OCI-LY7 (cell line): ENCODE data around the gene ZNF407. TPM values are rescaled to one million over a fixed set of nuclear protein-coding genes. Genes with fewer than 3 reads are reported as not detected.

Experiments
- BruUV-seq: library from RNA; stranded (reverse); fragments of 400-500 nt; replicated peaks from 2 replicates; lab custom pipeline; 2021; lab: Mats Ljungman, UMichigan
- CTCF ChIA-PET: fragments of 300-600 bp; sonication (Branson Sonifier 250); formaldehyde crosslinking; loops from one replicate; lab custom pipeline; 2022; ENCODE audit warnings: antibody characterized with exemption; ENCODE audit not compliant: unreplicated experiment; lab: Charles Lee
- POLR2A ChIA-PET: fragments of 300-600 bp; sonication (Branson Sonifier 250); formaldehyde crosslinking; loops from one replicate; lab custom pipeline; 2022; ENCODE audit warnings: antibody characterized with exemption; lab: Charles Lee
- DNase-seq: peaks from one replicate; pipeline ENCODE4 v3.0.0-alpha.2; 2015; ENCODE audit warnings: low spot score
- H2AFZ ChIP-seq: fragments of 200-600 bp; sonication (generic), shearing (Covaris generic); 2 replicates; pipeline ENCODE4 v1.6.1; 2014; ENCODE audit warnings: mild to moderate bottlenecking, antibody characterized with exemption, low read length, moderate library complexity
- H3K27ac ChIP-seq: fragments of 200-600 bp; sonication (generic); 2 replicates; pipeline ENCODE4 v1.5.1; 2014; ENCODE audit warnings: mixed run types, low read depth, mild to moderate bottlenecking, moderate library complexity, low read length, inconsistent platforms; ENCODE audit not compliant: poor library complexity, severe bottlenecking
- H3K36me3 ChIP-seq: fragments of 200-600 bp; sonication (generic); 2 replicates; pipeline ENCODE4 v1.6.1; 2014; ENCODE audit warnings: mild to moderate bottlenecking, antibody characterized with exemption, low read length, moderate library complexity, mixed read lengths; ENCODE audit not compliant: insufficient read depth
- H3K4me1 ChIP-seq: fragments of 200-600 bp; sonication (generic); 2 replicates; pipeline ENCODE4 v1.5.1; 2014; ENCODE audit warnings: mild to moderate bottlenecking, low read length; ENCODE audit not compliant: insufficient read depth, poor library complexity, severe bottlenecking
- H3K4me2 ChIP-seq: fragments of 200-600 bp; sonication (generic); 2 replicates; pipeline ENCODE4 v1.6.1; 2014; ENCODE audit warnings: mild to moderate bottlenecking, low read length
- H3K4me3 ChIP-seq: fragments of 200-600 bp; sonication (generic); 2 replicates; pipeline ENCODE4 v1.5.1; 2014; ENCODE audit warnings: mild to moderate bottlenecking, low read depth, low read length; ENCODE audit not compliant: poor library complexity, severe bottlenecking
- H3K79me2 ChIP-seq: fragments of 200-600 bp; sonication (generic); 2 replicates; pipeline ENCODE4 v1.6.1; 2016; ENCODE audit warnings: low read depth, mild to moderate bottlenecking, low read length, moderate library complexity, mixed read lengths; ENCODE audit not compliant: insufficient read depth
- H3K9me2 ChIP-seq: fragments of 200-600 bp; sonication (generic); 2 replicates; pipeline ENCODE4 v1.6.1; 2016; ENCODE audit warnings: mild to moderate bottlenecking, low read length, mixed read lengths; ENCODE audit not compliant: insufficient read depth
- H3K9me3 ChIP-seq: fragments of 200-600 bp; sonication (generic); 2 replicates; pipeline ENCODE4 v1.6.1; 2014; ENCODE audit warnings: mild to moderate bottlenecking, mixed run types, low read length, mixed read lengths
- H4K20me1 ChIP-seq: fragments of 200-600 bp; sonication (generic); 2 replicates; pipeline ENCODE4 v1.6.1; 2014; ENCODE audit warnings: mild to moderate bottlenecking, antibody characterized with exemption, low read length, moderate library complexity, mixed read lengths; ENCODE audit not compliant: insufficient read depth
- EZH2phosphoT487 ChIP-seq: fragments of 200-600 bp; sonication (generic); IDR thresholded peaks from 2 replicates; pipeline ENCODE4 v1.6.1; 2018; ENCODE audit warnings: low read depth, borderline replicate concordance, mild to moderate bottlenecking, mixed run types, antibody characterized with exemption, low read length, moderate library complexity, mixed read lengths
- intact Hi-C: fragments of 100-400 bp; cut with micrococcal nuclease; formaldehyde crosslinking; loops from one replicate; pipeline ENCODE4 v1.10.0; 2022; ENCODE audit not compliant: unreplicated experiment
- total RNA-seq, 2 experiments: library from RNA; depleted of rRNA in 1 of 2; stranded (reverse); fragments of >200 nt in 1 of 2; shearing (Covaris generic) in 1 of 2; gene quantifications; 2 replicates each; pipeline ENCODE4 v1.2.3, GENCODE V29; 2014 to 2022
- TF ChIP-seq, protein P1 (sequence below): fragments of 200-600 bp; sonication (generic); conservative IDR thresholded peaks from 2 replicates; pipeline ENCODE4 v1.5.1; 2014; ENCODE audit warnings: mild to moderate bottlenecking, antibody characterized with exemption, low read length, moderate library complexity, mixed read lengths

Gene ZNF407
- total RNA-seq, 2 experiments from 2014 or later, result 8.9 to 11.9 TPM

GRCh38 chr18:75070625-75071483 is 473.2 kb downstream of the ZNF407 start:
- intact Hi-C loops, result no loop called here
- no TSS peak for BruUV-seq
- ChIA-PET POLR2A (no interaction called here), CTCF (no interaction called here)
- Histone ChIP-seq H4K20me1 (no peaks in the 10 kb centered on the region), H2AFZ (no peak overlapping the region), H3K4me3 (no peak overlapping the region), H3K9me3 (no peaks in the 10 kb centered on the region), H3K36me3 (no peaks in the 10 kb centered on the region), H3K27ac (no peak overlapping the region), H3K4me2 (no peak overlapping the region), H3K9me2 (no peaks in the 10 kb centered on the region), H3K79me2 (no peaks in the 10 kb centered on the region), H3K4me1 (no peaks in the 10 kb centered on the region)
- DNase-seq, result peak; percentile 11
- TF ChIP-seq, protein P1, sequence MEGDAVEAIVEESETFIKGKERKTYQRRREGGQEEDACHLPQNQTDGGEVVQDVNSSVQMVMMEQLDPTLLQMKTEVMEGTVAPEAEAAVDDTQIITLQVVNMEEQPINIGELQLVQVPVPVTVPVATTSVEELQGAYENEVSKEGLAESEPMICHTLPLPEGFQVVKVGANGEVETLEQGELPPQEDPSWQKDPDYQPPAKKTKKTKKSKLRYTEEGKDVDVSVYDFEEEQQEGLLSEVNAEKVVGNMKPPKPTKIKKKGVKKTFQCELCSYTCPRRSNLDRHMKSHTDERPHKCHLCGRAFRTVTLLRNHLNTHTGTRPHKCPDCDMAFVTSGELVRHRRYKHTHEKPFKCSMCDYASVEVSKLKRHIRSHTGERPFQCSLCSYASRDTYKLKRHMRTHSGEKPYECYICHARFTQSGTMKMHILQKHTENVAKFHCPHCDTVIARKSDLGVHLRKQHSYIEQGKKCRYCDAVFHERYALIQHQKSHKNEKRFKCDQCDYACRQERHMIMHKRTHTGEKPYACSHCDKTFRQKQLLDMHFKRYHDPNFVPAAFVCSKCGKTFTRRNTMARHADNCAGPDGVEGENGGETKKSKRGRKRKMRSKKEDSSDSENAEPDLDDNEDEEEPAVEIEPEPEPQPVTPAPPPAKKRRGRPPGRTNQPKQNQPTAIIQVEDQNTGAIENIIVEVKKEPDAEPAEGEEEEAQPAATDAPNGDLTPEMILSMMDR, result no peak
- TF ChIP-seq EZH2phosphoT487, result no peak

- no peaks in the 10 kb centered on the region for H3K9me2 ChIP-seq
- intact Hi-C loops, result no loop called here
- no peaks in the 10 kb centered on the region for H3K36me3 ChIP-seq
- no peaks in the 10 kb centered on the region for H3K9me3 ChIP-seq
- no peaks in the 10 kb centered on the region for H4K20me1 ChIP-seq
- H3K4me2 ChIP-seq, result no peak overlapping the region
- H3K4me3 ChIP-seq, result no peak overlapping the region
- H3K4me1 ChIP-seq, result no peaks in the 10 kb centered on the region
- no peak for DNase-seq
- no TSS peak for BruUV-seq
- H3K79me2 ChIP-seq, result no peaks in the 10 kb centered on the region
- H3K27ac ChIP-seq, result no peak overlapping the region
- ChIA-PET POLR2A (no interaction called here), CTCF (no interaction called here)
- no peak overlapping the region for H2AFZ ChIP-seq
- TF ChIP-seq, protein P1, result no peak
- no peak for TF ChIP-seq EZH2phosphoT487
These were observed 473.8 kb downstream of the ZNF407 start for GRCh38 chr18:75071484-75071785.
